ENCODE results near the gene IFNL1.

IFNL1 gene

DNA sequence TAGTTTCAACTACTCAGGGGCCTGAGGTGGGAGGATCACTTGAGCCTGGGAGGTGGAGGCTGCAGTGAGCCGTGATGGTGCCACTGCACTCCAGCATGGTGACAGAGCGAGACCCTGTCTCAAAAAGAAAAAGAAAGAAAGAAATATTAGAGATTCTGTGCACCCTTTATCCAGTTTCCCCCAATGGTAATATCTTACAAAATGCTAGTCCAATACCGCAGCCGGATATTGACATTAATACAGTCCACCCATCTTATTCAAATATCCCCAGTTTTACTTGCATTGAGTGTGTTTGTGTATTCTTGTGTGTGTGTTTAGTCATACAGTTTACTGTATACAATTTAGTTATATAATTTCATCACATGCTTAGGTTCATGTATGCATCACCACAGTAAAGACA lies 39.0 kb upstream of the IFNL1 start:
- Histone ChIP-seq H3K79me2 (ENCODE audit: control insufficient read depth, low read length) (no peaks in the 10 kb centered on the region), H3K36me3 (ENCODE audit: control insufficient read depth, low read length) (no peaks in the 10 kb centered on the region), H3K4me1 (ENCODE audit: control insufficient read depth, low read length) (peaks cover 11% of the 10 kb centered on the region), H3K4me3 (ENCODE audit: low read length) (no peak overlapping the region), H4K20me1 (ENCODE audit: control insufficient read depth, insufficient read depth, low read depth, low read length) (no peaks in the 10 kb centered on the region), H3K9me2 (replicated peaks; ENCODE audit: control insufficient read depth, low read length) (no peaks in the 10 kb centered on the region), H3K27ac (ENCODE audit: low read depth, low read length) (no peak overlapping the region), H3F3A (ENCODE audit: control insufficient read depth, insufficient read depth) (no peaks in the 10 kb centered on the region), H3K4me2 (ENCODE audit: low read length) (no peak overlapping the region), H3K9me3 (ENCODE audit: control insufficient read depth, insufficient read depth, low read length) (no peaks in the 10 kb centered on the region), H3K27me3 (ENCODE audit: control insufficient read depth, low read length) (no peaks in the 10 kb centered on the region)
- no peak for TF ChIP-seq EZH2phosphoT487 (IDR thresholded peaks at IDR 0.05; ENCODE audit: borderline replicate concordance, low read length)
- TF ChIP-seq CTCF (IDR thresholded peaks at IDR 0.05; ENCODE audit: low read depth, low read length, poor library complexity, severe bottlenecking), result no peak

- H3F3A ChIP-seq (ENCODE audit: control insufficient read depth, insufficient read depth), result no peaks in the 10 kb centered on the region
- H3K79me2 ChIP-seq (ENCODE audit: control insufficient read depth, low read length), result no peaks in the 10 kb centered on the region
- TF ChIP-seq EZH2phosphoT487 (IDR thresholded peaks at IDR 0.05; ENCODE audit: borderline replicate concordance, low read length) (no peak), CTCF (IDR thresholded peaks at IDR 0.05; ENCODE audit: low read depth, low read length, poor library complexity, severe bottlenecking) (no peak)
- no peak overlapping the region for H3K4me3 ChIP-seq (ENCODE audit: low read length)
- H3K9me2 ChIP-seq (replicated peaks; ENCODE audit: control insufficient read depth, low read length), result no peaks in the 10 kb centered on the region
- H3K4me1 ChIP-seq (ENCODE audit: control insufficient read depth, low read length), result no peaks in the 10 kb centered on the region
- H3K9me3 ChIP-seq (ENCODE audit: control insufficient read depth, insufficient read depth, low read length), result no peaks in the 10 kb centered on the region
- H3K36me3 ChIP-seq (ENCODE audit: control insufficient read depth, low read length), result no peaks in the 10 kb centered on the region
- no peaks in the 10 kb centered on the region for H3K27me3 ChIP-seq (ENCODE audit: control insufficient read depth, low read length)
- H4K20me1 ChIP-seq (ENCODE audit: control insufficient read depth, insufficient read depth, low read depth, low read length), result no peaks in the 10 kb centered on the region
- no peak overlapping the region for H3K27ac ChIP-seq (ENCODE audit: low read depth, low read length)
- no peak overlapping the region for H3K4me2 ChIP-seq (ENCODE audit: low read length)
Observed at GRCh38 chr19:39261704-39262103, 34.5 kb upstream of the IFNL1 start.

- no peaks in the 10 kb centered on the region for H3K27me3 ChIP-seq (ENCODE audit: control insufficient read depth, low read length)
- H3F3A ChIP-seq (ENCODE audit: control insufficient read depth, insufficient read depth), result no peaks in the 10 kb centered on the region
- H4K20me1 ChIP-seq (ENCODE audit: control insufficient read depth, insufficient read depth, low read depth, low read length), result no peaks in the 10 kb centered on the region
- H3K4me2 ChIP-seq (ENCODE audit: low read length), result no peak overlapping the region
- H3K79me2 ChIP-seq (ENCODE audit: control insufficient read depth, low read length), result no peaks in the 10 kb centered on the region
- H3K9me2 ChIP-seq (replicated peaks; ENCODE audit: control insufficient read depth, low read length), result no peaks in the 10 kb centered on the region
- no peak overlapping the region for H3K4me3 ChIP-seq (ENCODE audit: low read length)
- no peak overlapping the region for H3K27ac ChIP-seq (ENCODE audit: low read depth, low read length)
- no peaks in the 10 kb centered on the region for H3K9me3 ChIP-seq (ENCODE audit: control insufficient read depth, insufficient read depth, low read length)
- TF ChIP-seq CTCF (IDR thresholded peaks at IDR 0.05; ENCODE audit: low read depth, low read length, poor library complexity, severe bottlenecking), result no peak
- TF ChIP-seq EZH2phosphoT487 (IDR thresholded peaks at IDR 0.05; ENCODE audit: borderline replicate concordance, low read length), result no peak
- H3K4me1 ChIP-seq (ENCODE audit: control insufficient read depth, low read length), result no peaks in the 10 kb centered on the region
- no peaks in the 10 kb centered on the region for H3K36me3 ChIP-seq (ENCODE audit: control insufficient read depth, low read length)
Observed at GRCh38 chr19:39262496-39262895, 33.7 kb upstream of the IFNL1 start.

- Histone ChIP-seq H3F3A (ENCODE audit: control insufficient read depth, insufficient read depth) (no peaks in the 10 kb centered on the region), H3K4me3 (ENCODE audit: low read length) (no peak overlapping the region), H4K20me1 (ENCODE audit: control insufficient read depth, insufficient read depth, low read depth, low read length) (no peaks in the 10 kb centered on the region), H3K4me1 (ENCODE audit: control insufficient read depth, low read length) (no peaks in the 10 kb centered on the region), H3K4me2 (ENCODE audit: low read length) (no peak overlapping the region), H3K36me3 (ENCODE audit: control insufficient read depth, low read length) (no peaks in the 10 kb centered on the region), H3K9me2 (replicated peaks; ENCODE audit: control insufficient read depth, low read length) (no peaks in the 10 kb centered on the region), H3K27me3 (ENCODE audit: control insufficient read depth, low read length) (no peaks in the 10 kb centered on the region), H3K9me3 (ENCODE audit: control insufficient read depth, insufficient read depth, low read length) (no peaks in the 10 kb centered on the region), H3K27ac (ENCODE audit: low read depth, low read length) (no peak overlapping the region), H3K79me2 (ENCODE audit: control insufficient read depth, low read length) (no peaks in the 10 kb centered on the region)
- TF ChIP-seq CTCF (IDR thresholded peaks at IDR 0.05; ENCODE audit: low read depth, low read length, poor library complexity, severe bottlenecking) (no peak), EZH2phosphoT487 (IDR thresholded peaks at IDR 0.05; ENCODE audit: borderline replicate concordance, low read length) (no peak)
Observed at GRCh38 chr19:39263912-39264305, 32.3 kb upstream of the IFNL1 start.

All from DOHH2 (cell line).